ENCODE measurements around the gene MYLK4.
"Not testable (repeated sequence)": the region's sequence is repeated elsewhere in the genome, so short reads cannot be mapped to it uniquely, and the experiment has no call there.

MYLK4 gene

GRCh38 chr6:2763345-2763841 is 12.7 kb upstream of the MYLK4 start:
- TF ChIP-seq CTCF (IDR thresholded peaks at IDR 0.05; ENCODE audit: low read depth, low read length, poor library complexity, severe bottlenecking) = no peak
- TF ChIP-seq EZH2phosphoT487 (IDR thresholded peaks at IDR 0.05; ENCODE audit: borderline replicate concordance, low read length) = no peak

GRCh38 chr6:2762868-2763267 is 12.1 kb upstream of the MYLK4 start:
- H3K4me2 ChIP-seq (ENCODE audit: low read length); H3K27ac ChIP-seq (ENCODE audit: low read depth, low read length); H3K4me3 ChIP-seq (ENCODE audit: low read length); H3K27me3 ChIP-seq (ENCODE audit: control insufficient read depth, low read length); H3K9me3 ChIP-seq (ENCODE audit: control insufficient read depth, insufficient read depth, low read length); H3K9me2 ChIP-seq (replicated peaks; ENCODE audit: control insufficient read depth, low read length); H3F3A ChIP-seq (ENCODE audit: control insufficient read depth, insufficient read depth): not testable (repeated sequence)
- Histone ChIP-seq H3K36me3 (ENCODE audit: control insufficient read depth, low read length) (peaks cover 18% of the 10 kb centered on the region), H3K79me2 (ENCODE audit: control insufficient read depth, low read length) (peaks cover 25% of the 10 kb centered on the region), H3K4me1 (ENCODE audit: control insufficient read depth, low read length) (peaks cover 19% of the 10 kb centered on the region), H4K20me1 (ENCODE audit: control insufficient read depth, insufficient read depth, low read depth, low read length) (peaks cover 15% of the 10 kb centered on the region)

More at GRCh38 chr6:2763345-2763841, 12.7 kb upstream of the MYLK4 start:
- H3F3A ChIP-seq (ENCODE audit: control insufficient read depth, insufficient read depth) = peaks cover 6% of the 10 kb centered on the region; the same call in 1 of the 2 replicates
- H3K36me3 ChIP-seq (ENCODE audit: control insufficient read depth, low read length) = peaks cover 24% of the 10 kb centered on the region
- H3K27me3 ChIP-seq (ENCODE audit: control insufficient read depth, low read length) = no peaks in the 10 kb centered on the region
- peaks cover 30% of the 10 kb centered on the region for H3K79me2 ChIP-seq (ENCODE audit: control insufficient read depth, low read length)
- H3K4me3 ChIP-seq (ENCODE audit: low read length) = no peak overlapping the region
- no peak overlapping the region for H3K4me2 ChIP-seq (ENCODE audit: low read length)
- no peaks in the 10 kb centered on the region for H3K9me2 ChIP-seq (replicated peaks; ENCODE audit: control insufficient read depth, low read length)
- H4K20me1 ChIP-seq (ENCODE audit: control insufficient read depth, insufficient read depth, low read depth, low read length) = peaks cover 20% of the 10 kb centered on the region
- H3K4me1 ChIP-seq (ENCODE audit: control insufficient read depth, low read length) = peaks cover 24% of the 10 kb centered on the region
- H3K9me3 ChIP-seq (ENCODE audit: control insufficient read depth, insufficient read depth, low read length) = peaks cover 8% of the 10 kb centered on the region; the same call in 1 of the 2 replicates
- no peak overlapping the region for H3K27ac ChIP-seq (ENCODE audit: low read depth, low read length)

- Histone ChIP-seq H3K9me3 (ENCODE audit: control insufficient read depth, insufficient read depth, low read length) (peaks cover 8% of the 10 kb centered on the region; the same call in 1 of the 2 replicates), H4K20me1 (ENCODE audit: control insufficient read depth, insufficient read depth, low read depth, low read length) (no peaks in the 10 kb centered on the region), H3K79me2 (ENCODE audit: control insufficient read depth, low read length) (peaks cover 8% of the 10 kb centered on the region), H3K9me2 (replicated peaks; ENCODE audit: control insufficient read depth, low read length) (no peaks in the 10 kb centered on the region), H3K4me3 (ENCODE audit: low read length) (no peak overlapping the region), H3F3A (ENCODE audit: control insufficient read depth, insufficient read depth) (peaks cover 6% of the 10 kb centered on the region; the same call in 1 of the 2 replicates), H3K4me1 (ENCODE audit: control insufficient read depth, low read length) (peaks cover 11% of the 10 kb centered on the region), H3K27ac (ENCODE audit: low read depth, low read length) (no peak overlapping the region), H3K4me2 (ENCODE audit: low read length) (no peak overlapping the region), H3K36me3 (ENCODE audit: control insufficient read depth, low read length) (peaks cover 3% of the 10 kb centered on the region), H3K27me3 (ENCODE audit: control insufficient read depth, low read length) (no peaks in the 10 kb centered on the region)
- TF ChIP-seq CTCF (IDR thresholded peaks at IDR 0.05; ENCODE audit: low read depth, low read length, poor library complexity, severe bottlenecking) = peak; percentile 69
- no peak for TF ChIP-seq EZH2phosphoT487 (IDR thresholded peaks at IDR 0.05; ENCODE audit: borderline replicate concordance, low read length)
These were observed 10.4 kb upstream of the MYLK4 start for GRCh38 chr6:2760882-2761842.

GRCh38 chr6:2758980-2759379 is 8.3 kb upstream of the MYLK4 start:
- TF ChIP-seq CTCF (IDR thresholded peaks at IDR 0.05; ENCODE audit: low read depth, low read length, poor library complexity, severe bottlenecking) (no peak), EZH2phosphoT487 (IDR thresholded peaks at IDR 0.05; ENCODE audit: borderline replicate concordance, low read length) (no peak)
- no peak overlapping the region for H3K4me3 ChIP-seq (ENCODE audit: low read length)
- H3K27me3 ChIP-seq (ENCODE audit: control insufficient read depth, low read length) = peaks cover 6% of the 10 kb centered on the region; the same call in 1 of the 2 replicates
- H4K20me1 ChIP-seq (ENCODE audit: control insufficient read depth, insufficient read depth, low read depth, low read length) = no peaks in the 10 kb centered on the region
- no peaks in the 10 kb centered on the region for H3K9me2 ChIP-seq (replicated peaks; ENCODE audit: control insufficient read depth, low read length)
- H3K9me3 ChIP-seq (ENCODE audit: control insufficient read depth, insufficient read depth, low read length) = peaks cover 8% of the 10 kb centered on the region; the same call in 1 of the 2 replicates
- no peaks in the 10 kb centered on the region for H3K79me2 ChIP-seq (ENCODE audit: control insufficient read depth, low read length)
- peaks cover 5% of the 10 kb centered on the region for H3K4me1 ChIP-seq (ENCODE audit: control insufficient read depth, low read length)
- no peak overlapping the region for H3K4me2 ChIP-seq (ENCODE audit: low read length)
- H3K27ac ChIP-seq (ENCODE audit: low read depth, low read length) = no peak overlapping the region
- no peaks in the 10 kb centered on the region for H3K36me3 ChIP-seq (ENCODE audit: control insufficient read depth, low read length)
- no peaks in the 10 kb centered on the region for H3F3A ChIP-seq (ENCODE audit: control insufficient read depth, insufficient read depth)
